Thymus (tissue), 11 donors: ENCODE results near the gene INHBB. TPM values are rescaled to one million over a fixed set of nuclear protein-coding genes. Genes with fewer than 3 reads are reported as not detected.

Source experiments
- DNase-seq, 9 donors: peaks; one replicate each; pipeline ENCODE4 v3.0.0-alpha.2; 2013; ENCODE audit warnings: low spot score in 9 of 9, low read depth in 6 of 9, missing footprints in 1 of 9
- H3K27ac ChIP-seq, 2 donors: one replicate each; pipeline ENCODE4 v1.5.1; 2013; ENCODE audit warnings: control low read depth in 1 of 2, low read depth in 1 of 2, low read length in 1 of 2, mild to moderate bottlenecking in 1 of 2, moderate library complexity in 1 of 2
- H3K27me3 ChIP-seq, 2 donors: one replicate each; pipeline ENCODE4 v1.5.1; 2013; ENCODE audit warnings: low read length in 1 of 2; ENCODE audit not compliant: control insufficient read depth in 2 of 2, insufficient read depth in 1 of 2
- H3K36me3 ChIP-seq, 2 donors: one replicate each; pipeline ENCODE4 v1.5.1; 2013; ENCODE audit warnings: low read length in 1 of 2, mild to moderate bottlenecking in 1 of 2, moderate library complexity in 1 of 2; ENCODE audit not compliant: control insufficient read depth in 2 of 2, insufficient read depth in 2 of 2
- H3K4me1 ChIP-seq, 2 donors: one replicate each; pipeline ENCODE4 v1.5.1; 2013; ENCODE audit warnings: low read length in 2 of 2; ENCODE audit not compliant: control insufficient read depth in 2 of 2, insufficient read depth in 2 of 2
- H3K4me3 ChIP-seq, 2 donors: one replicate each; pipeline ENCODE4 v1.5.1; 2013; ENCODE audit warnings: low read length in 2 of 2, control low read depth in 1 of 2, mild to moderate bottlenecking in 1 of 2
- H3K9me3 ChIP-seq, 2 donors: one replicate each; pipeline ENCODE4 v1.5.1; 2013; ENCODE audit warnings: low read length in 1 of 2, mild to moderate bottlenecking in 1 of 2; ENCODE audit not compliant: control insufficient read depth in 2 of 2, insufficient read depth in 1 of 2
- WGBS: extraction: QIAGEN DNeasy Blood & Tissue Kit; methylation state at CpG from one replicate; pipeline ENCODE4 v1.1.7; 2013; 5-methylcytosine and 5-hydroxymethylcytosine counted together
- polyA plus RNA-seq: library from polyadenylated mRNA; stranded (reverse); fragments of 200-250 nt; gene quantifications from one replicate; pipeline ENCODE4 v1.2.3, GENCODE V29; 2013
- total RNA-seq: library from RNA; stranded (reverse); fragments of 120-200 nt; gene quantifications from one replicate; pipeline ENCODE4 v1.2.4, GENCODE V29; 2013
- donor health status: healthy.

INHBB gene
- total and polyA plus RNA-seq, 2 donors: 0.09 to 9.0 TPM

GRCh38 chr2:120349440-120349921 is 3.5 kb downstream of the INHBB start:
- Histone ChIP-seq H3K4me1 (no peaks in the 10 kb centered on the region), H3K9me3 (no peaks in the 10 kb centered on the region), H3K27ac (no peak overlapping the region), H3K36me3 (no peaks in the 10 kb centered on the region), H3K27me3 (peaks cover 49 to 86% of the 10 kb centered on the region in 2 donors), H3K4me3 (no peak overlapping the region)
- DNase-seq: no peak
- WGBS: 82% methylated on average over 31 of the region's 31 CpGs

DNA sequence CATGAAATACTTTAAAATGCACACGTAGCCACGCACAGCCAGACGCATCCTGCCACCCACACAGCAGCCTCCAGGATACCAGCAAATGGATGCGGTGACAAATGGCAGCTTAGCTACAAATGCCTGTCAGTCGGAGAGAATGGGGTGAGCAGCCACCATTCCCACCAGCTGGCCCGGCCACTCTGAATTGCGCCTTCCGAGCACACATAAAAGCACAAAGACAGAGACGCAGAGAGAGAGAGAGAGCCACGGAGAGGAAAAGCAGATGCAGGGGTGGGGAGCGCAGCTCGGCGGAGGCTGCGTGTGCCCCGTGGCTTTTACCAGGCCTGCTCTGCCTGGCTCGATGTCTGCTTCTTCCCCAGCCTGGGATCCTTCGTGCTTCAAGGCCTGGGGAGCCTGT is 4.1 kb downstream of the INHBB start:
- Histone ChIP-seq H3K4me3 (no peak overlapping the region), H3K27ac (no peak overlapping the region), H3K27me3 (peaks cover 43 to 80% of the 10 kb centered on the region in 2 donors), H3K4me1 (no peaks in the 10 kb centered on the region), H3K9me3 (no peaks in the 10 kb centered on the region), H3K36me3 (no peaks in the 10 kb centered on the region)
- 43% methylated on average over 17 of the region's 17 CpGs for WGBS
- no peak for DNase-seq

DNA sequence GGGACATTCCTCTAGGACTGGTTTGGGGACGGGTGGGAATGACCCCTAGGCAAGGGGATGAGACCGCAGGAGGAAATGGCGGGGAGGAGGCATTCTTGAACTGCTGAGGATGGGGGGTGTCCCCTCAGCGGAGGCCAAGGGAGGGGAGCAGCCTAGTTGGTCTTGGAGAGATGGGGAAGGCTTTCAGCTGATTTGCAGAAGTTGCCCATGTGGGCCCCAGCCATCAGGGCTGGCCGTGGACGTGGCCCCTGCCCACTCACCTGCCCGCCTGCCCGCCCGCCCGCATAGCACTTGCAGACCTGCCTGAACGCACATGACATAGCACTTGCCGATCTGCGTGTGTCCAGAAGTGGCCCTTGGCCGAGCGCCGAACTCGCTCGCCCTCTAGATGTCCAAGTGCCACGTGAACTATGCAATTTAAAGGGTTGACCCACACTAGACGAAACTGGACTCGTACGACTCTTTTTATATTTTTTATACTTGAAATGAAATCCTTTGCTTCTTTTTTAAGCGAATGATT is 4.9 kb downstream of the INHBB start:
- Histone ChIP-seq H3K36me3 (no peaks in the 10 kb centered on the region), H3K9me3 (no peaks in the 10 kb centered on the region), H3K4me3 (no peak overlapping the region), H3K4me1 (no peaks in the 10 kb centered on the region), H3K27ac (no peak overlapping the region), H3K27me3 (peaks cover 36 to 81% of the 10 kb centered on the region in 2 donors)
- 92% methylated on average over 23 of the region's 23 CpGs for WGBS
- no peak for DNase-seq

- DNase-seq: no peak
Measured at GRCh38 chr2:120352696-120353590, 7.0 kb downstream of the INHBB start.

DNA sequence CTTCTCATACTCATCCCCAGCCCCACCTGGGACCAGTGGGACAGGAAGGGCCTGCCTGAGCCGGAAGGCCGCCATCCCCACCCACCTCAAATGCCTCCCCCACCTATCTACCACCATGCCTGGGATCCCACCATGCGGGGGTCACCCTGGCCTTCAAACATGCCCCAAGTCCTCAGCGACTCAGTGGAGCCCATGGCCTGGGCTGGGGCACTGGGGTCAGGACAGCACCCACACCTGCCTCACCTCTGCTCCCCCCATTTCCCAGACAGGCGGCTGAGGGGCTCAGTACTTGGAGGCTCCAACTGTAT is 7.6 kb downstream of the INHBB start:
- no peak for DNase-seq
- no peak overlapping the region for H3K4me3 ChIP-seq
- H3K36me3 ChIP-seq: no peaks in the 10 kb centered on the region
- H3K4me1 ChIP-seq: no peaks in the 10 kb centered on the region
- peaks cover 15 to 73% of the 10 kb centered on the region in 2 donors for H3K27me3 ChIP-seq
- WGBS: 98% methylated on average over 5 of the region's 5 CpGs
- H3K27ac ChIP-seq: no peak overlapping the region
- no peaks in the 10 kb centered on the region for H3K9me3 ChIP-seq

More at GRCh38 chr2:120352696-120353590, 7.0 kb downstream of the INHBB start:
- Histone ChIP-seq H3K27me3 (peaks cover 17 to 79% of the 10 kb centered on the region in 2 donors), H3K4me3 (no peak overlapping the region), H3K36me3 (no peaks in the 10 kb centered on the region), H3K9me3 (no peaks in the 10 kb centered on the region), H3K27ac (no peak overlapping the region), H3K4me1 (no peaks in the 10 kb centered on the region)
- WGBS: 92% methylated on average over 15 of the region's 15 CpGs

GRCh38 chr2:120353931-120354330 is 8.0 kb downstream of the INHBB start:
- 97% methylated on average over 10 of the region's 10 CpGs for WGBS
- no peak for DNase-seq
- no peak overlapping the region for H3K4me3 ChIP-seq
- no peaks in the 10 kb centered on the region for H3K9me3 ChIP-seq
- H3K27ac ChIP-seq: no peak overlapping the region
- no peaks in the 10 kb centered on the region for H3K36me3 ChIP-seq
- H3K27me3 ChIP-seq: peaks cover 11 to 71% of the 10 kb centered on the region in 2 donors
- H3K4me1 ChIP-seq: no peaks in the 10 kb centered on the region

DNA sequence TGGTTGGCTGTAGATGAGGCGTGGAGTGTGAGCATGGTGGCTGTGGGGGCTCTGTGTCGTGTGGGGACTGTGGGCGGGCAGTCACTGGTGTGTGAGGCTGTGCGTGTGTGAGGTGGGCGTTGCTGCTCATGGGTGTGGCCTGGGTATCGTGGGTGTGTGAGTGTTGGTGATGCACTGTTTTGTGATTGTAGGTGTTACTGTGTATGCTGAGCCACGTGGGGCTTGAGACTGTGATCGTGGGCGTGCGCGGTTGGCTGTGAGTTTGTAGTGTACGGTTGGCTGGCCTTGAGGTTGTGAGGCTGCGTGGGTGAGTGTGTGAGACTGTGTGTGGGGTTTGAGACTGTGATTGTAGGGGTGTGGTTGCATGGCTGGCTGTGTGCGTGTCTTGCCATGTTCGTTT is 8.5 kb downstream of the INHBB start:
- Histone ChIP-seq H3K36me3 (no peaks in the 10 kb centered on the region), H3K4me1 (no peaks in the 10 kb centered on the region), H3K27me3 (peaks cover 6 to 68% of the 10 kb centered on the region in 2 donors), H3K4me3 (no peak overlapping the region), H3K9me3 (no peaks in the 10 kb centered on the region), H3K27ac (no peak overlapping the region)
- 89% methylated on average over 15 of the region's 15 CpGs for WGBS
- no peak for DNase-seq

DNA sequence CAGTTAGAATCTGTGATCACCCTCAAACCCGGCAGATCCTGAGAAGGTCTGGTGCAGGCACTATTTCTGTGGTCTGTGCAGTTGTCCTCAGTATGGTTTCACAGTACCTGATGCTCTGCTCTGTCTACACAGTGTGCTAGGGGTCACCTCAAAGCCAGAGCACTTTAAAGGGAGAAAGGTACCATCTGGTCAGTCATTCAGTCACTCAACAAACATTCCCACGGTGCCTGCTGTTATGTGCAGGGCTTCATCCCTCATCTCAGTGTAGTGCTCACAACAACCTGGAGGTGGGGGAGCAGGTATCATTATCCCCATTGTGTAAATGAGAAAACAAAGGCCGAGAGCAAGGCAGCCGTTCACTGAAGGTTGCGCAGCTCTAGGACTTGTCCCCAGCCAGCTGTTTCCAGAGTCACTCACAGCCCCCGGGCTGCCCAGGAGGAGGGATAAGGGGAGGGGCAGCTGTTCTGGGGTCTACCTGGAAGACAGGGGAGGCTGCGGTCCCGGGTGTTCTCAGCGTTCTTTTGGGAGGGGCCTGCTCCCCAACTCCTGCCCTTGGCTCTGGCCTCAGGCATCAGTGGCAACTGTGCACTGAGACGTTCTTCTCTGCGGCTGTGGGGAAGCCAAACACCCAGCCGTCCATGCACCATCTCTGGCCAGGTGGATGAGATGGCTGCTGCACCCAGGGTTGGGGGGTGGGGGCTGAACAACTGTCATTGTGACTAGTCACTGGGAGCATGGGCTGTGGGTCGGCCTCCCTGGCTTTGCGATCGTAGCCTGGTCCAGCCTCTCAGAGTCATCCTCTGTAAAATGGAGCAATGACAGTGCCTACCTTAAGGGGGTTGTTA is 9.2 kb downstream of the INHBB start:
- 86% methylated on average over 15 of the region's 15 CpGs for WGBS
- Histone ChIP-seq H3K4me3 (no peak overlapping the region), H3K27me3 (peaks cover 0 to 61% of the 10 kb centered on the region in 2 donors), H3K36me3 (no peaks in the 10 kb centered on the region), H3K4me1 (no peaks in the 10 kb centered on the region), H3K27ac (no peak overlapping the region), H3K9me3 (peaks cover 0 to 2% of the 10 kb centered on the region in 2 donors)
- no peak for DNase-seq
